ENCODE results near the gene C1orf94. TPM values are rescaled to one million over a fixed set of nuclear protein-coding genes. Genes with fewer than 3 reads are reported as not detected.
"Not testable (repeated sequence)": the region's sequence is repeated elsewhere in the genome, so short reads cannot be mapped to it uniquely, and the experiment has no call there.

The C1orf94 gene
- total RNA-seq, 1 experiment from 2014 or later, result 6.0 TPM

DNA sequence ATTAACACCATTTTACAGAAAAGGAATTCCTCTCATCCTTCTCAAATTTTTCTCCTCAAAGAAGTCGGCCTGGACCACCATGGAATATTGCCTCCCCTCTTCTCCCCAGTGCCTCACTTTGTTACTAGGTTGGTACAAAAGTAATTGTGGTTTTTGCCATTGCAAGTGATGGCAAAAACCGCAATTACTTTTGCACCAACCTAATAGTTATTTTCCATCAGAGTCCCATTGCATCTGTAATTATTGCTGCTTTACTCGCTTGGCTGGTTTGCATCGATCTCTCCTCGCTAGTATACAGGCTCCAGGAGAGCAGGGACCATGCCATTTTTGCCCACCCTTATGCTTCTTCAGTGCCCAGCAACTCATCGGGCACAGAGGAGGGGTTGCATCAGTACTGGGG is 963 bp upstream of the C1orf94 start (continued):
- TF ChIP-seq FOXK1 (CRISPR knock-in tag; IDR thresholded peaks at IDR 0.05), result no peak
- no peak for TF ChIP-seq ZNF138 (CRISPR knock-in tag; conservative IDR thresholded peaks at IDR 0.05)
- no peak for TF ChIP-seq TEAD4 (CRISPR knock-in tag; IDR thresholded peaks at IDR 0.05)
- no peak for TF ChIP-seq NR1H2 (CRISPR knock-in tag; IDR thresholded peaks at IDR 0.05)
- TF ChIP-seq ZNF416 (CRISPR knock-in tag; IDR thresholded peaks at IDR 0.05), result no peak
- TF ChIP-seq TCF7 (CRISPR knock-in tag; IDR thresholded peaks at IDR 0.05; ENCODE audit: low read depth), result no peak
- no peak for TF ChIP-seq OVOL2 (CRISPR knock-in tag; IDR thresholded peaks at IDR 0.05; ENCODE audit: borderline replicate concordance)

DNA sequence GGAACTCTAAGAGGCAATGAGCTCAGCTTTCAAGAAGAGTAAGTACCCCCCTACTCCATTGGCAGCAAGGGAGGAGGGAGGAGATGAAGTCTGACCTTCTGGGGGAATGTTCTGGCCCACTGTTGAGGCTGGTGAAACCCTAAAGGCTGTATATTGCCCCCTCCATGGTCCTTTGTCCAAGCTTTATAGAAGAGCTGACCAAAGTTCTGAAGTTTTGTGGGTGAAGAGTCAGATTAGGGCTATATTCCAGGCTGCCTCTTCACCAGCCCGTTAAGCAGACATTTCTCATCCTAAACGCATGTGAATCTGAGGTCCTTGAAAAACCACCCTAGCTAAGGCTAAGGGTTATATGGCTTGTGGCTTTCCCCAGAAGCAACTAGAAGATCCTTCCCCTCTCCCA is 1.4 kb downstream of the C1orf94 start:
- ATAC-seq, result no peak; the same call in 1 of the 2 replicates
- H3K9me3 Mint-ChIP-seq, result no peaks in the 10 kb centered on the region
- no peaks in the 10 kb centered on the region for H3K36me3 Mint-ChIP-seq
- no peak overlapping the region for H3K27ac Mint-ChIP-seq
- DNase-seq (ENCODE audit: low spot score), result no peak
- ChIA-PET CTCF (interaction anchor here (0.6 to 3.9 kb wide), 6 partner anchors 10 to 545 kb away, joined by 4 to 33 read pairs (median 8); partner anchors contain the start of gene CSMD2), POLR2A (interaction anchor here (2.6 to 4.1 kb wide), 2 partner anchors 10 to 13 kb away, joined by 14 to 29 read pairs; partner anchors contain the start of gene CSMD2)
- H3K4me1 Mint-ChIP-seq, result peaks cover 50% of the 10 kb centered on the region
- peak overlapping the region; percentile 56 for H3K4me3 Mint-ChIP-seq
- H3K27me3 Mint-ChIP-seq (ENCODE audit: low read depth), result peaks cover 15% of the 10 kb centered on the region
- TF ChIP-seq, protein P1, sequence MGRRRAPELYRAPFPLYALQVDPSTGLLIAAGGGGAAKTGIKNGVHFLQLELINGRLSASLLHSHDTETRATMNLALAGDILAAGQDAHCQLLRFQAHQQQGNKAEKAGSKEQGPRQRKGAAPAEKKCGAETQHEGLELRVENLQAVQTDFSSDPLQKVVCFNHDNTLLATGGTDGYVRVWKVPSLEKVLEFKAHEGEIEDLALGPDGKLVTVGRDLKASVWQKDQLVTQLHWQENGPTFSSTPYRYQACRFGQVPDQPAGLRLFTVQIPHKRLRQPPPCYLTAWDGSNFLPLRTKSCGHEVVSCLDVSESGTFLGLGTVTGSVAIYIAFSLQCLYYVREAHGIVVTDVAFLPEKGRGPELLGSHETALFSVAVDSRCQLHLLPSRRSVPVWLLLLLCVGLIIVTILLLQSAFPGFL (CRISPR knock-in tag; IDR thresholded peaks at IDR 0.05; ENCODE audit: borderline replicate concordance), result no peak
- TF ChIP-seq ZNF396 (CRISPR knock-in tag; IDR thresholded peaks at IDR 0.05; ENCODE audit: borderline replicate concordance) (no peak), GRHL2 (CRISPR knock-in tag; IDR thresholded peaks at IDR 0.05; ENCODE audit: insufficient replicate concordance, severe bottlenecking) (no peak), ELF4 (CRISPR knock-in tag; IDR thresholded peaks at IDR 0.05; ENCODE audit: low read depth) (no peak), NR2C2 (CRISPR knock-in tag; IDR thresholded peaks at IDR 0.05) (no peak), ZNF423 (CRISPR knock-in tag; IDR thresholded peaks at IDR 0.05) (no peak), SMAD3 (CRISPR knock-in tag; IDR thresholded peaks at IDR 0.05; ENCODE audit: borderline replicate concordance) (no peak)
- TF ChIP-seq, protein P2, sequence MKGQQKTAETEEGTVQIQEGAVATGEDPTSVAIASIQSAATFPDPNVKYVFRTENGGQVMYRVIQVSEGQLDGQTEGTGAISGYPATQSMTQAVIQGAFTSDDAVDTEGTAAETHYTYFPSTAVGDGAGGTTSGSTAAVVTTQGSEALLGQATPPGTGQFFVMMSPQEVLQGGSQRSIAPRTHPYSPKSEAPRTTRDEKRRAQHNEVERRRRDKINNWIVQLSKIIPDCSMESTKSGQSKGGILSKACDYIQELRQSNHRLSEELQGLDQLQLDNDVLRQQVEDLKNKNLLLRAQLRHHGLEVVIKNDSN (CRISPR knock-in tag; IDR thresholded peaks at IDR 0.05), result no peak
- TF ChIP-seq, protein P3, sequence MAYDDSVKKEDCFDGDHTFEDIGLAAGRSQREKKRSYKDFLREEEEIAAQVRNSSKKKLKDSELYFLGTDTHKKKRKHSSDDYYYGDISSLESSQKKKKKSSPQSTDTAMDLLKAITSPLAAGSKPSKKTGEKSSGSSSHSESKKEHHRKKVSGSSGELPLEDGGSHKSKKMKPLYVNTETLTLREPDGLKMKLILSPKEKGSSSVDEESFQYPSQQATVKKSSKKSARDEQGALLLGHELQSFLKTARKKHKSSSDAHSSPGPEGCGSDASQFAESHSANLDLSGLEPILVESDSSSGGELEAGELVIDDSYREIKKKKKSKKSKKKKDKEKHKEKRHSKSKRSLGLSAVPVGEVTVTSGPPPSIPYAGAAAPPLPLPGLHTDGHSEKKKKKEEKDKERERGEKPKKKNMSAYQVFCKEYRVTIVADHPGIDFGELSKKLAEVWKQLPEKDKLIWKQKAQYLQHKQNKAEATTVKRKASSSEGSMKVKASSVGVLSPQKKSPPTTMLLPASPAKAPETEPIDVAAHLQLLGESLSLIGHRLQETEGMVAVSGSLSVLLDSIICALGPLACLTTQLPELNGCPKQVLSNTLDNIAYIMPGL (CRISPR knock-in tag; IDR thresholded peaks at IDR 0.05), result no peak
- TF ChIP-seq, protein P4, sequence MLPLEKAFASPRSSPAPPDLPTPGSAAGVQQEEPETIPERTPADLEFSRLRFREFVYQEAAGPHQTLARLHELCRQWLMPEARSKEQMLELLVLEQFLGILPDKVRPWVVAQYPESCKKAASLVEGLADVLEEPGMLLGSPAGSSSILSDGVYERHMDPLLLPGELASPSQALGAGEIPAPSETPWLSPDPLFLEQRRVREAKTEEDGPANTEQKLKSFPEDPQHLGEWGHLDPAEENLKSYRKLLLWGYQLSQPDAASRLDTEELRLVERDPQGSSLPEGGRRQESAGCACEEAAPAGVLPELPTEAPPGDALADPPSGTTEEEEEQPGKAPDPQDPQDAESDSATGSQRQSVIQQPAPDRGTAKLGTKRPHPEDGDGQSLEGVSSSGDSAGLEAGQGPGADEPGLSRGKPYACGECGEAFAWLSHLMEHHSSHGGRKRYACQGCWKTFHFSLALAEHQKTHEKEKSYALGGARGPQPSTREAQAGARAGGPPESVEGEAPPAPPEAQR (CRISPR knock-in tag; IDR thresholded peaks at IDR 0.05), result no peak
- TF ChIP-seq, protein P5, sequence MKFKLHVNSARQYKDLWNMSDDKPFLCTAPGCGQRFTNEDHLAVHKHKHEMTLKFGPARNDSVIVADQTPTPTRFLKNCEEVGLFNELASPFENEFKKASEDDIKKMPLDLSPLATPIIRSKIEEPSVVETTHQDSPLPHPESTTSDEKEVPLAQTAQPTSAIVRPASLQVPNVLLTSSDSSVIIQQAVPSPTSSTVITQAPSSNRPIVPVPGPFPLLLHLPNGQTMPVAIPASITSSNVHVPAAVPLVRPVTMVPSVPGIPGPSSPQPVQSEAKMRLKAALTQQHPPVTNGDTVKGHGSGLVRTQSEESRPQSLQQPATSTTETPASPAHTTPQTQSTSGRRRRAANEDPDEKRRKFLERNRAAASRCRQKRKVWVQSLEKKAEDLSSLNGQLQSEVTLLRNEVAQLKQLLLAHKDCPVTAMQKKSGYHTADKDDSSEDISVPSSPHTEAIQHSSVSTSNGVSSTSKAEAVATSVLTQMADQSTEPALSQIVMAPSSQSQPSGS (CRISPR knock-in tag; IDR thresholded peaks at IDR 0.05; ENCODE audit: borderline replicate concordance, low read depth), result no peak

DNA sequence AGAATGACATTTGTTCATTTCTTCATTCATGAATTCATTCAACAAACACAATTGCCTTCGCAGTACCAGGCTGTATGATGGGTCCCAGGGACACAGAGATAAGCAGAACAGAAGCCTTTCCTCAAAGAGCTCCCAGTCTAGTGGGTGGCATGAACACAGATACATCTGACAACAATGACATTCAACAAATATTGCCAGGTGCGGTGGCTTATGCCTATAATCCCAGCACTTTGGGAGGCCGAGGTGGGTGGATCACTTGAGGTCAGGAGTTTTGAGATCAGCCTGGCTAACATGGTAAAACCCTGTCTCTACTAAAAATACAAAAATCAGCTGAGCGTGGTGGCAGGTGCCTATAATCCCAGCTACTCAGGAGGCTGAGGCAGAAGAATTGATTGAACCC is 6.7 kb downstream of the C1orf94 start:
- POLR2A ChIA-PET, CTCF ChIA-PET: not testable (repeated sequence)

More for the DNA sequence above, 6.7 kb downstream of the C1orf94 start:
- not testable (repeated sequence) for H3K4me3 Mint-ChIP-seq; H3K27me3 Mint-ChIP-seq (ENCODE audit: low read depth); DNase-seq (ENCODE audit: low spot score); H3K27ac Mint-ChIP-seq; ATAC-seq; H3K36me3 Mint-ChIP-seq; H3K9me3 Mint-ChIP-seq
- peaks cover 67% of the 10 kb centered on the region for H3K4me1 Mint-ChIP-seq

Data from WTC11 (cell line).